Sigmoid colon (tissue), 3 donors: Measurements from ENCODE around the gene CENPVL3.
"Not testable (repeated sequence)": the region's sequence is repeated elsewhere in the genome, so short reads cannot be mapped to it uniquely, and the experiment has no call there.

Experiments used
- POLR2A ChIP-seq, 2 donors: fragments of 450-650 bp; IDR thresholded peaks; one replicate each; pipeline ENCODE4 v1.6.1; 2016; ENCODE audit warnings: antibody characterized with exemption in 2 of 2, mild to moderate bottlenecking in 2 of 2, moderate library complexity in 2 of 2
- TF ChIP-seq, protein P1 (sequence below), 4 experiments: fragments of 450-650 bp in 3 of 4; fragments of 200-600 bp in 1 of 4; IDR thresholded peaks; one replicate each; pipeline ENCODE4 v1.5.1; 2016 to 2019; ENCODE audit warnings: antibody characterized with exemption in 4 of 4, mild to moderate bottlenecking in 3 of 4, moderate library complexity in 2 of 4

- TF ChIP-seq, protein P1, sequence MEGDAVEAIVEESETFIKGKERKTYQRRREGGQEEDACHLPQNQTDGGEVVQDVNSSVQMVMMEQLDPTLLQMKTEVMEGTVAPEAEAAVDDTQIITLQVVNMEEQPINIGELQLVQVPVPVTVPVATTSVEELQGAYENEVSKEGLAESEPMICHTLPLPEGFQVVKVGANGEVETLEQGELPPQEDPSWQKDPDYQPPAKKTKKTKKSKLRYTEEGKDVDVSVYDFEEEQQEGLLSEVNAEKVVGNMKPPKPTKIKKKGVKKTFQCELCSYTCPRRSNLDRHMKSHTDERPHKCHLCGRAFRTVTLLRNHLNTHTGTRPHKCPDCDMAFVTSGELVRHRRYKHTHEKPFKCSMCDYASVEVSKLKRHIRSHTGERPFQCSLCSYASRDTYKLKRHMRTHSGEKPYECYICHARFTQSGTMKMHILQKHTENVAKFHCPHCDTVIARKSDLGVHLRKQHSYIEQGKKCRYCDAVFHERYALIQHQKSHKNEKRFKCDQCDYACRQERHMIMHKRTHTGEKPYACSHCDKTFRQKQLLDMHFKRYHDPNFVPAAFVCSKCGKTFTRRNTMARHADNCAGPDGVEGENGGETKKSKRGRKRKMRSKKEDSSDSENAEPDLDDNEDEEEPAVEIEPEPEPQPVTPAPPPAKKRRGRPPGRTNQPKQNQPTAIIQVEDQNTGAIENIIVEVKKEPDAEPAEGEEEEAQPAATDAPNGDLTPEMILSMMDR (IDR thresholded peaks at IDR 0.05) = not testable (repeated sequence)
- TF ChIP-seq POLR2A (IDR thresholded peaks at IDR 0.05) = not testable (repeated sequence)
Measured at GRCh38 chrX:51618241-51619155, at the start of gene CENPVL3.
